Fibroblast of upper back skin (primary cell): Measurements from ENCODE around the gene EGFL8.
"Not testable (repeated sequence)": the region's sequence is repeated elsewhere in the genome, so short reads cannot be mapped to it uniquely, and the experiment has no call there.

ENCODE experiments used
- DNase-seq: peaks from one replicate; pipeline ENCODE4 v3.0.0-alpha.2; 2013

The EGFL8 gene

GRCh38 chr6:32185681-32186131 lies 21.3 kb downstream of the EGFL8 start:
- DNase-seq = peak; percentile 86

GRCh38 chr6:32186151-32186840 lies 21.9 kb downstream of the EGFL8 start:
- DNase-seq = not testable (repeated sequence)

GRCh38 chr6:32187009-32187709 lies 22.8 kb downstream of the EGFL8 start:
- no peak for DNase-seq

GRCh38 chr6:32187725-32188380 lies 23.5 kb downstream of the EGFL8 start:
- DNase-seq = not testable (repeated sequence)

GRCh38 chr6:32188381-32189068 lies 24.1 kb downstream of the EGFL8 start:
- peak; percentile 28 for DNase-seq

- DNase-seq = no peak
Observed at GRCh38 chr6:32189069-32189741, 24.8 kb downstream of the EGFL8 start.

- DNase-seq = no peak
Observed at GRCh38 chr6:32189742-32190053, 25.3 kb downstream of the EGFL8 start.

- DNase-seq = peak; percentile 93
Observed at GRCh38 chr6:32190054-32190851, 25.9 kb downstream of the EGFL8 start, which contains the start of gene PBX2. Gene PBX2 (minus strand): TSS chr6:32190202. CDS start chr6:32189915, 287 bp downstream.

GRCh38 chr6:32190911-32191677 lies 26.7 kb downstream of the EGFL8 start:
- DNase-seq = no peak

- DNase-seq = no peak
Observed at GRCh38 chr6:32191696-32192607, 27.6 kb downstream of the EGFL8 start.

GRCh38 chr6:32192608-32193039 lies 28.2 kb downstream of the EGFL8 start, which contains the start of gene GPSM3:
Gene GPSM3 (minus strand): TSS chr6:32192643. CDS start chr6:32192513, 130 bp downstream.
- peak; percentile 69 for DNase-seq

- not testable (repeated sequence) for DNase-seq
Observed at GRCh38 chr6:32193096-32193495, 28.7 kb downstream of the EGFL8 start.

- no peak for DNase-seq
Observed at GRCh38 chr6:32194388-32194787, 30.0 kb downstream of the EGFL8 start.

GRCh38 chr6:32194825-32195651 lies 30.6 kb downstream of the EGFL8 start:
- DNase-seq = peak; percentile 65

GRCh38 chr6:32195652-32195901 lies 31.2 kb downstream of the EGFL8 start:
- DNase-seq = peak; percentile 100

GRCh38 chr6:32195902-32196681 lies 31.7 kb downstream of the EGFL8 start:
- peak; percentile 86 for DNase-seq

- DNase-seq = no peak
Observed at GRCh38 chr6:32196682-32197616, 32.6 kb downstream of the EGFL8 start.
